HepG2 (cell line): ENCODE data around the gene PKNOX2. TPM values are rescaled to one million over a fixed set of nuclear protein-coding genes. Genes with fewer than 3 reads are reported as not detected.

ENCODE experiments used
- ATAC-seq: fragments of 200-7000 bp; cut with Tn5 transposase; 3 replicates; pipeline ENCODE4 v1.9.1; 2020; ENCODE audit warnings: mild to moderate bottlenecking, moderate library complexity
- BruUV-seq: library from RNA; stranded (reverse); fragments of 400-500 nt; replicated peaks from 2 replicates; lab custom pipeline; 2021; lab: Mats Ljungman, UMichigan
- CTCF ChIA-PET: fragments of 300-600 bp; formaldehyde crosslinking; extraction: SDS; loops from one replicate; lab custom pipeline; 2021; ENCODE audit warnings: low total read pairs, inconsistent platforms, low intra/inter-chr PET ratio; lab: Yijun Ruan, JAX
- POLR2A ChIA-PET: fragments of 350-600 bp; sonication (Branson Sonifier 250); formaldehyde crosslinking; loops from one replicate; lab custom pipeline; 2020; ENCODE audit warnings: antibody characterized with exemption, inconsistent platforms; lab: Yijun Ruan, JAX
- DNase-seq: peaks from one replicate; pipeline ENCODE4 v3.0.0-alpha.2; 2015; ENCODE audit warnings: low spot score
- FAIRE-seq: peaks from 3 replicates; lab custom pipeline; 2011; peaks lifted over from hg19 to GRCh38; lab: Jason Lieb, UNC
- H2AFZ ChIP-seq: one replicate; pipeline ENCODE4 v1.6.1; 2011; ENCODE audit warnings: low read length, inconsistent platforms
- H3K27ac ChIP-seq: fragments of 300-600 bp; 3 replicates; pipeline ENCODE4 v1.8.0; 2011; ENCODE audit warnings: mixed run types, mild to moderate bottlenecking, mixed read lengths, low read length, inconsistent platforms; ENCODE audit not compliant: insufficient read depth; ENCODE audit errors: extremely low read length
- H3K27me3 ChIP-seq, 2 experiments: fragments of 200-600 bp in 1 of 2; 2 replicates in 1 of 2; 3 replicates in 1 of 2; pipeline versions ENCODE4 v1.6.0 to v1.8.0; 2011; ENCODE audit warnings: low read length in 2 of 2, mild to moderate bottlenecking in 2 of 2, moderate library complexity in 2 of 2, inconsistent platforms in 1 of 2; ENCODE audit not compliant: insufficient read depth in 2 of 2, control insufficient read depth in 1 of 2
- H3K36me3 ChIP-seq, 2 experiments: fragments of 200-600 bp in 1 of 2; replicated peaks in 1 of 2; 2 replicates in 1 of 2; 3 replicates in 1 of 2; pipeline versions ENCODE4 v1.5.1 to v1.8.0; 2011; ENCODE audit warnings: low read length in 2 of 2, inconsistent platforms in 1 of 2; ENCODE audit not compliant: insufficient read depth in 2 of 2, control insufficient read depth in 1 of 2
- H3K4me1 ChIP-seq: 2 replicates; pipeline ENCODE4 v1.5.1; 2012; ENCODE audit warnings: low read length, inconsistent platforms; ENCODE audit not compliant: insufficient read depth
- H3K4me2 ChIP-seq: 2 replicates; pipeline ENCODE4 v1.6.0; 2011; ENCODE audit warnings: low read depth, low read length, inconsistent platforms
- H3K4me3 ChIP-seq, 3 experiments: fragments of 200-600 bp in 1 of 3; sonication (generic), shearing (Covaris generic) in 1 of 3; replicated peaks in 1 of 3; 2 replicates each; pipeline ENCODE4 v1.5.1; 2011 to 2016; ENCODE audit warnings: low read length in 3 of 3, inconsistent platforms in 2 of 3, low read depth in 2 of 3, mild to moderate bottlenecking in 2 of 3, control low read depth in 1 of 3, mixed read lengths in 1 of 3; ENCODE audit not compliant: insufficient read depth in 1 of 3
- H3K79me2 ChIP-seq: one replicate; pipeline ENCODE4 v1.6.1; 2011; ENCODE audit warnings: low read length, inconsistent platforms; ENCODE audit not compliant: insufficient read depth
- H3K9ac ChIP-seq: 2 replicates; pipeline ENCODE4 v1.6.0; 2011; ENCODE audit warnings: mild to moderate bottlenecking, low read depth, low read length, inconsistent platforms; ENCODE audit not compliant: insufficient read depth
- H3K9me3 ChIP-seq: 2 replicates; pipeline ENCODE4 v1.5.1; 2012; ENCODE audit warnings: mild to moderate bottlenecking, low read length
- H4K20me1 ChIP-seq: 2 replicates; pipeline ENCODE4 v1.6.0; 2011; ENCODE audit warnings: inconsistent platforms, mild to moderate bottlenecking, low read length, moderate library complexity; ENCODE audit not compliant: insufficient read depth
- GABPB1 ChIP-seq: IDR thresholded peaks from 2 replicates; pipeline ENCODE4 v1.6.1; 2016; ENCODE audit warnings: mild to moderate bottlenecking, missing genetic modification reagents, moderate library complexity, missing compliant biosample characterization
- NR2C2 ChIP-seq: sonication (generic); formaldehyde crosslinking; IDR thresholded peaks from 2 replicates; pipeline ENCODE4 v1.4.0; 2020; ENCODE audit warnings: missing genetic modification reagents, mild to moderate bottlenecking, moderate library complexity, borderline replicate concordance
- NR2F1 ChIP-seq, 2 experiments: fragments of 450-650 bp in 1 of 2; formaldehyde crosslinking in 1 of 2; IDR thresholded peaks; 2 replicates each; pipeline versions ENCODE4 v1.5.0 to v1.6.1; 2016 to 2020; ENCODE audit warnings: mild to moderate bottlenecking in 1 of 2, missing compliant biosample characterization in 1 of 2, missing genetic modification reagents in 1 of 2, moderate library complexity in 1 of 2
- RFXAP ChIP-seq: sonication (generic); formaldehyde crosslinking; IDR thresholded peaks from 2 replicates; pipeline ENCODE4 v1.4.0; 2020; ENCODE audit warnings: missing genetic modification reagents, borderline replicate concordance
- ZNF33A ChIP-seq: sonication (generic); formaldehyde crosslinking; IDR thresholded peaks from 2 replicates; pipeline ENCODE4 v1.5.1; 2020; ENCODE audit warnings: missing genetic modification reagents, mild to moderate bottlenecking, moderate library complexity, borderline replicate concordance
- ZNF367 ChIP-seq: sonication (generic); formaldehyde crosslinking; IDR thresholded peaks from 2 replicates; pipeline ENCODE4 v1.4.0; 2020; ENCODE audit warnings: missing genetic modification reagents, borderline replicate concordance
- ZNF543 ChIP-seq: sonication (generic); formaldehyde crosslinking; IDR thresholded peaks from 2 replicates; pipeline ENCODE4 v1.4.0; 2020; ENCODE audit warnings: mild to moderate bottlenecking, missing genetic modification reagents
- ZNF644 ChIP-seq: IDR thresholded peaks from 2 replicates; pipeline ENCODE4 v1.6.1; 2016; ENCODE audit warnings: low read depth
- WGBS: methylation state at CpG from one replicate; pipeline ENCODE4 v1.1.6; 2017; ENCODE audit warnings: low lambda C conversion rate; 5-methylcytosine and 5-hydroxymethylcytosine counted together
- in situ Hi-C: cut with HindIII; loops from 2 replicates; pipeline ENCODE4 v1.10.0; 2017; ENCODE audit warnings: low pct_unique_long_range_greater_than_20kb; ENCODE audit not compliant: extremely low pct_ligation_motif_present
- intact Hi-C: fragments of 100-400 bp; cut with micrococcal nuclease; formaldehyde crosslinking; loops from one replicate; pipeline ENCODE4 v1.10.0; 2022; ENCODE audit not compliant: unreplicated experiment
- polyA plus RNA-seq, 8 experiments: library from polyadenylated mRNA; depleted of rRNA in 3 of 8; stranded (reverse) in 7 of 8; unstranded in 1 of 8; fragments of >200 nt; fragmentation: Illumina TruSeq in 4 of 8; extraction: Trizol in 4 of 8; gene quantifications; 2 replicates each; pipeline versions ENCODE4 v1.2.1 to v1.2.3, GENCODE V29; 2011 to 2016; ENCODE audit warnings: low read depth in 4 of 8, missing spikeins in 1 of 8, mixed read lengths in 1 of 8; ENCODE audit not compliant: insufficient read depth in 1 of 8
- total RNA-seq, 5 experiments: library from RNA; depleted of rRNA; stranded (reverse); fragments of >200 nt; fragmentation: Illumina TruSeq; extraction: Trizol; gene quantifications; 2 replicates each; pipeline ENCODE4 v1.2.3, GENCODE V29; 2016; ENCODE audit warnings: low read depth in 1 of 5
- TF ChIP-seq, protein P1 (sequence below): sonication (generic); formaldehyde crosslinking; IDR thresholded peaks from 2 replicates; pipeline ENCODE4 v1.5.0; 2020; ENCODE audit warnings: mild to moderate bottlenecking, missing genetic modification reagents
- TF ChIP-seq, protein P2 (sequence below): sonication (generic); formaldehyde crosslinking; IDR thresholded peaks from 2 replicates; pipeline ENCODE4 v1.5.1; 2020; ENCODE audit warnings: mild to moderate bottlenecking, missing genetic modification reagents
- TF ChIP-seq, protein P3 (sequence below): sonication (generic); formaldehyde crosslinking; IDR thresholded peaks from 2 replicates; pipeline ENCODE4 v1.4.0; 2020; ENCODE audit warnings: missing genetic modification reagents, borderline replicate concordance

The PKNOX2 gene
- total and polyA plus RNA-seq, 2 of the 13 experiments (the other 11 are each of a cell fraction or from before 2014, with no cell fraction given) = not detected

- TF ChIP-seq, protein P1, sequence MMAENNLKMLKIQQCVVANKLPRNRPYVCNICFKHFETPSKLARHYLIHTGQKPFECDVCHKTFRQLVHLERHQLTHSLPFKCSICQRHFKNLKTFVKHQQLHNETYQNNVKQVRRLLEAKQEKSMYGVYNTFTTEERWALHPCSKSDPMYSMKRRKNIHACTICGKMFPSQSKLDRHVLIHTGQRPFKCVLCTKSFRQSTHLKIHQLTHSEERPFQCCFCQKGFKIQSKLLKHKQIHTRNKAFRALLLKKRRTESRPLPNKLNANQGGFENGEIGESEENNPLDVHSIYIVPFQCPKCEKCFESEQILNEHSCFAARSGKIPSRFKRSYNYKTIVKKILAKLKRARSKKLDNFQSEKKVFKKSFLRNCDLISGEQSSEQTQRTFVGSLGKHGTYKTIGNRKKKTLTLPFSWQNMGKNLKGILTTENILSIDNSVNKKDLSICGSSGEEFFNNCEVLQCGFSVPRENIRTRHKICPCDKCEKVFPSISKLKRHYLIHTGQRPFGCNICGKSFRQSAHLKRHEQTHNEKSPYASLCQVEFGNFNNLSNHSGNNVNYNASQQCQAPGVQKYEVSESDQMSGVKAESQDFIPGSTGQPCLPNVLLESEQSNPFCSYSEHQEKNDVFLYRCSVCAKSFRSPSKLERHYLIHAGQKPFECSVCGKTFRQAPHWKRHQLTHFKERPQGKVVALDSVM = no peak
- TF ChIP-seq ZNF367 (no peak), ZNF644 (CRISPR knock-in tag) (no peak), ZNF543 (CRISPR knock-in tag) (no peak)
Observed at GRCh38 chr11:125179895-125180294, 15.3 kb downstream of the PKNOX2 start (continued).

DNA sequence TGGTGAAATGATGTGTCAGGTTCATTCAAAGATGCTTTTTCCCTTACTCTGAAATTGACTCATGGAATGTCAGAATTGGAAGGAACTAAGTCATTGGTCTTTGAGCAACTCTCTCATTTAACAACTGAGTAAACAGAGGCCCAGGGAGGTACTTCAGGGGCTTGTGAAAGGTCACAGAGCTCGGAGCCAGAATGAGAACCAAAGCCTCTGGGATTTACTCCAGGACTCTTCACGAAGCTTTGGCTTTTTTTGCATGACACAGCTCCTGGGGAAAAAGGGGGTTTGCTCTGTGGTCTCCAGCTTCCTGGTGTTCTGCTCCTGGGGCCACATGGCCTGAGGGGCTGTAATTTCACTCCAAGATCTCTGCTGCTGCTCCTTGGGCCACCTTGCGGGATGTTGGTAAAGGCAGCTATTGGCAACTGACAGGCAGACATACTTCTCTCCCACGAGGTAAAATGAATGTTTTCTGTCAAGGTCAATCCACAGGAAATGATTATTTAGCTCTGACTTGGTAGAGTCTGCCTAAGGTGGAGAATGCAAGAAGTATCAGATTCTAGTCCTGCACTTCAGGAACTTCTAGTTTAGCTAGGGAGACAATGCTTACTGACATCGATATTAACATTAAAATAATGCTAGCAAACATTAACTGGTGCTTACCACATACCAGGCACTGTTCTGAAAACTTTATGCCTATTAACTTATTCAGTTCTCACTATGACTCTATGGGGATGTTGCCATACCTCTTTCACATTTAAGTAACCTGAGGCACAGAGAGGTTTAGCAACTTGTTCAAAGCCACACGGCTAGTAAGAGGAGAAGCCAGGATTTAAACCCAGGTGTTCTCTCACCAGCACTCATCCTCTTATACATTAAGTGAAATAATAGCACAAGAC lies 16.1 kb downstream of the PKNOX2 start:
- H4K20me1 ChIP-seq = no peaks in the 10 kb centered on the region
- H3K4me3 ChIP-seq = no peak overlapping the region
- H3K79me2 ChIP-seq = no peaks in the 10 kb centered on the region
- peaks cover 0 to 12% of the 10 kb centered on the region in 2 experiments; a peak in 3 of 5 replicates for H3K27me3 ChIP-seq
- ChIA-PET CTCF (no interaction called here), POLR2A (no interaction called here)
- H3K9ac ChIP-seq = no peak overlapping the region
- H3K27ac ChIP-seq = no peak overlapping the region
- in situ Hi-C loops (no loop called here), intact Hi-C loops (no loop called here)
- no peak for ATAC-seq
- H2AFZ ChIP-seq = no peak overlapping the region
- H3K36me3 ChIP-seq = no peaks in the 10 kb centered on the region
- no peaks in the 10 kb centered on the region for H3K4me1 ChIP-seq
- no peak for FAIRE-seq
- no TSS peak for BruUV-seq
- H3K9me3 ChIP-seq = no peaks in the 10 kb centered on the region
- WGBS = 23% methylated on average over 5 of the region's 6 CpGs
- H3K4me2 ChIP-seq = no peak overlapping the region
- no peak for DNase-seq
- TF ChIP-seq NR2C2 (CRISPR knock-in tag) (no peak), NR2F1 (CRISPR knock-in tag; IDR thresholded peaks at IDR 0.05) (no peak), GABPB1 (CRISPR knock-in tag) (no peak), ZNF33A (CRISPR knock-in tag) (no peak), RFXAP (CRISPR knock-in tag) (no peak)
- TF ChIP-seq, protein P2, sequence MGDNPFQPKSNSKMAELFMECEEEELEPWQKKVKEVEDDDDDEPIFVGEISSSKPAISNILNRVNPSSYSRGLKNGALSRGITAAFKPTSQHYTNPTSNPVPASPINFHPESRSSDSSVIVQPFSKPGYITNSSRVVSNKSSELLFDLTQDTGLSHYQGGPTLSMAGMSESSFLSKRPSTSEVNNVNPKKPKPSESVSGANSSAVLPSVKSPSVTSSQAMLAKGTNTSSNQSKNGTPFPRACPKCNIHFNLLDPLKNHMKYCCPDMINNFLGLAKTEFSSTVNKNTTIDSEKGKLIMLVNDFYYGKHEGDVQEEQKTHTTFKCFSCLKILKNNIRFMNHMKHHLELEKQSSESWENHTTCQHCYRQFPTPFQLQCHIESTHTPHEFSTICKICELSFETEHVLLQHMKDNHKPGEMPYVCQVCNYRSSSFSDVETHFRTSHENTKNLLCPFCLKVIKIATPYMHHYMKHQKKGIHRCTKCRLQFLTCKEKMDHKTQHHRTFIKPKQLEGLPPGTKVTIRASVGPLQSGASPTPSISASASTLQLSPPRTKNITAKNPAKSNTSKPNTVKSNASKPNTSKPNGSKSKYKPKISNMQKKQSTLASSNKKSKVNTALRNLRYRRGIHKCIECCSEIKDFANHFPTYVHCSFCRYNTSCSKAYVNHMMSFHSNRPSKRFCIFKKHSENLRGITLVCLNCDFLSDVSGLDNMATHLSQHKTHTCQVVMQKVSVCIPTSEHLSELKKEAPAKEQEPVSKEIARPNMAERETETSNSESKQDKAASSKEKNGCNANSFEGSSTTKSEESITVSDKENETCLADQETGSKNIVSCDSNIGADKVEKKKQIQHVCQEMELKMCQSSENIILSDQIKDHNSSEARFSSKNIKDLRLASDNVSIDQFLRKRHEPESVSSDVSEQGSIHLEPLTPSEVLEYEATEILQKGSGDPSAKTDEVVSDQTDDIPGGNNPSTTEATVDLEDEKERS (CRISPR knock-in tag) = no peak
- TF ChIP-seq, protein P3, sequence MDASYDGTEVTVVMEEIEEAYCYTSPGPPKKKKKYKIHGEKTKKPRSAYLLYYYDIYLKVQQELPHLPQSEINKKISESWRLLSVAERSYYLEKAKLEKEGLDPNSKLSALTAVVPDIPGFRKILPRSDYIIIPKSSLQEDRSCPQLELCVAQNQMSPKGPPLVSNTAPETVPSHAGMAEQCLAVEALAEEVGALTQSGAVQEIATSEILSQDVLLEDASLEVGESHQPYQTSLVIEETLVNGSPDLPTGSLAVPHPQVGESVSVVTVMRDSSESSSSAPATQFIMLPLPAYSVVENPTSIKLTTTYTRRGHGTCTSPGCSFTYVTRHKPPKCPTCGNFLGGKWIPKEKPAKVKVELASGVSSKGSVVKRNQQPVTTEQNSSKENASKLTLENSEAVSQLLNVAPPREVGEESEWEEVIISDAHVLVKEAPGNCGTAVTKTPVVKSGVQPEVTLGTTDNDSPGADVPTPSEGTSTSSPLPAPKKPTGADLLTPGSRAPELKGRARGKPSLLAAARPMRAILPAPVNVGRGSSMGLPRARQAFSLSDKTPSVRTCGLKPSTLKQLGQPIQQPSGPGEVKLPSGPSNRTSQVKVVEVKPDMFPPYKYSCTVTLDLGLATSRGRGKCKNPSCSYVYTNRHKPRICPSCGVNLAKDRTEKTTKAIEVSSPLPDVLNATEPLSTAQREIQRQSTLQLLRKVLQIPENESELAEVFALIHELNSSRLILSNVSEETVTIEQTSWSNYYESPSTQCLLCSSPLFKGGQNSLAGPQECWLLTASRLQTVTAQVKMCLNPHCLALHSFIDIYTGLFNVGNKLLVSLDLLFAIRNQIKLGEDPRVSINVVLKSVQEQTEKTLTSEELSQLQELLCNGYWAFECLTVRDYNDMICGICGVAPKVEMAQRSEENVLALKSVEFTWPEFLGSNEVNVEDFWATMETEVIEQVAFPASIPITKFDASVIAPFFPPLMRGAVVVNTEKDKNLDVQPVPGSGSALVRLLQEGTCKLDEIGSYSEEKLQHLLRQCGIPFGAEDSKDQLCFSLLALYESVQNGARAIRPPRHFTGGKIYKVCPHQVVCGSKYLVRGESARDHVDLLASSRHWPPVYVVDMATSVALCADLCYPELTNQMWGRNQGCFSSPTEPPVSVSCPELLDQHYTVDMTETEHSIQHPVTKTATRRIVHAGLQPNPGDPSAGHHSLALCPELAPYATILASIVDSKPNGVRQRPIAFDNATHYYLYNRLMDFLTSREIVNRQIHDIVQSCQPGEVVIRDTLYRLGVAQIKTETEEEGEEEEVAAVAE = no peak
